Caki2 (cell line): Measurements from ENCODE around the gene TACC2. TPM values are rescaled to one million over a fixed set of nuclear protein-coding genes. Genes with fewer than 3 reads are reported as not detected.
"Not testable (repeated sequence)": the region's sequence is repeated elsewhere in the genome, so short reads cannot be mapped to it uniquely, and the experiment has no call there.

Source experiments
- DNase-seq: peaks from one replicate; pipeline ENCODE4 v3.0.0-alpha.2; 2015; ENCODE audit warnings: low read depth
- in situ Hi-C: cut with HindIII; loops from 2 replicates; pipeline ENCODE4 v1.10.0; 2016; ENCODE audit warnings: low sequenced_read_pairs, low pct_unique_long_range_greater_than_20kb, mixed read lengths
- total RNA-seq: library from RNA; depleted of rRNA; stranded (reverse); fragments of >200 nt; shearing (Covaris generic); gene quantifications from 2 replicates; pipeline ENCODE4 v1.2.3, GENCODE V29; 2014; ENCODE audit warnings: low replicate concordance

TACC2 gene
- total RNA-seq, 1 experiment from 2014 or later, result 21.8 TPM

DNA sequence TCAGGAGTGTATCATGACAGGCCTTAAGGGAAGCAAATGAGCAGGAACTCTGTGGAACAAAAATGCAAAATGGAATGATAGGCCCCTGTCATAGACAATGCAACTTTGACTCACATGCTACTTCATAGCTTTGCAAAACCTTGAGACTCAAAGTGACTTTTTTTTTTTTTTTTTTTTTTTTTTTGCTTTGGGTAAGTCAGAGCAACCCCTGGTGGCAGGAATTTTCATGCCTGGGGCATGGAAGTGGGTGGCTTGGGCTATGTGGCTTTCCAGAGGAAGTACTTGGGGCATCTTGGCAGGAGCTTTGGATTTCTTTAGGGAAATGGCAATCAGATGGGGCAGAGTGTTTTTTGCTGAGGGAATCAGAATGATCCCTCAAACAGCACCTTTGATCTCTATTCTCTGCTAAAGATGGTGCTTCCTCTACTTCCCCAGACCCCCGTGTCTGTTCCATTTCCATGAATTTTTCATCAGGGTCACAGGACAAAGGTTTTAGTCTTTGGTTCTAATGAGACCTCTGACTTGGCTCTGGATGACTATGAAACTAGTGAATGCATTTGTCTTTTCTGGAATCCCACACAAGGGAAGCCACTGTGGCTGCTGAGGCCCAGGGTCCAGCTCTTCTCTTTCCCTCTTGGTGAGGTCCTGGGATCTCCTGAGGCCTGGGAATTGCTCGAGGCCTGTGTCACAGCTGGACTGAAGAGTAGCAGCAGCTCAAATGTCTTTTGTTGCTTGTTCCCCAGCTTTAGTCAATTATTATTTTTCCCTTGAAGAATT, 62.8 kb downstream of the TACC2 start:
- in situ Hi-C loops, result no loop called here
- peak; percentile 86 for DNase-seq

DNA sequence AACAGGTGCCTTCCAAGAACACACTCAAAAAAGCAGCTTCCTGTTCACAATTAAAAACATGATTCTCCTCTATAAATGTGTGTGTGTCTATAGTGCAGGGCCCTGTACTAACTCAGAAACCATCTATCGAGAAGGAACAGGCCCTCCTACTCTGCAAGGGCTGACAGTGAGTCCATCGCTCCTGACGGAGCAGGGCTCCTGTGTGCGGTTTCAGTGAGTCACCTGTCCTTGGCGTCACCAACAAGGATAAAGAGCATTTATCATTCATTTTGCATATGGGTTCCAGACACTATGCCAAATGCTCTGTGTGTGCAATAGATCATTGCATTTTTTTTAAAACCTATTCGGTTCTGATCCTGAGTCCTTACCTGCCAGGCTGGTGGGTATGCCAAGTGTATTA, 63.7 kb downstream of the TACC2 start:
- DNase-seq, result no peak
- in situ Hi-C loops, result no loop called here

DNA sequence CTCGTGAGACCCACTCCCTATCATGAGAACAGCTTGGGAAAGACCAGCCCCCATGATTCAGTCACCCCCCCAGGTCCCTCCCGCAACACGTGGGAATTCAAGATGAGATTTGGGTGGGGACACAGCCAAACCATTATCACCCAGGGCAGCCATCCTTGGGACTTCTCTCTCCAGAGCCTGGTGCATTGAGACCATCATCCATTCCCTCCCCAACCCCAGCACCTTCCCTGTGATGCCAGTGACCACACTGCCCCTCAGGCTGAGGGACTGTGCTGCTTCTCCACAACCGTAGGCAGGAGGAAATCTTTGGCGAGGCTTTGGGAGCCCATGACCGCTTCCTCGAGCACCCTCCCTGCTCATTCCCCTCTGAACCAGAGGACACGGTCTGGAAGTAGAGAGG, 64.4 kb downstream of the TACC2 start:
- no peak for DNase-seq
- in situ Hi-C loops, result no loop called here

DNA sequence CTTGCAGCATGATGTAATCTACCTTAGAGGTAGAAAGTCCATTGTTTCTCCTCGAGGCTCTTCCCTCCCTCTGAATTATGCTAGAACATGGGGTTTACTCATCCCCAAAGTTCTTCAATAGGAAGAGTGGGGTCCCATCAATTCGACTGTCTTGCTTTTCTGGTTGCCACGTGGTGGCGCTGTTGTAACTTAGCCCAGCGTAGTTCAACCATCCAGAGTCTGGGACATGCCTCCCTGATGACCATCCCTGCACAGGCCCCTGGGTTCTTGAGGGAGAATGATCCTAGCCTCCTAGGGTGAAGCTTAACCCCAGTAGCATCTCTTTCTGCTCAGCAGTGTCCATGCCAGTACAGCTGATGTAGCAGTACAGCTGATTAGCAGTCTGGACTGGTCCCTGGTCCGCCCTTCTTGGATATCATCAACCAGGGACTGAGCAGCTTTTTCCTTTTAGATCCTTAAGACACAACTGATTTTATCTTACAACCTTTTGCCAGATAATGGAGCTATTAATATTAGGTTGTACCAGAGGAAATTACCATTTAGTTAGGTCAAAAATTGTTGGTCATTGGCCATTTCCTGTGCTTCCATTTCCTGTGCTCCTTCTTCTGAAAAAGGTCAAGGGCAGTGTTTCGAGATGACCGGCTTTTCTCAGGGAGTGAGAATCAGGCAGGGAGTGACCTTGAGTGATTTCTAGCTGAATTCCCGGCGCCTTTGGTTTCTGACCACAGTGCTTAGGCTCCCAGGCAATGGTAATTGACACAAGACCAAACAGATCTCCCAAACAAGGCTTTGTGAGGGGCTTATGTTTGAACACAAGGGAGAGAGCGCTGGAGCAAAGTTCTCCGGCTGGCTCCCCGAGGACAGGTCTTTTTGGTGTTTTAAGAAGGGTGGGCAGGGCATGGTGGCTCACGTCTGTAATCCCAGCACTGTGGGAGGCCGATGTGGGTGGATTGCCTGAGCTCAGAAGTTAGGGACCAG, 65.4 kb downstream of the TACC2 start:
- in situ Hi-C loops, result no loop called here
- DNase-seq, result no peak

DNA sequence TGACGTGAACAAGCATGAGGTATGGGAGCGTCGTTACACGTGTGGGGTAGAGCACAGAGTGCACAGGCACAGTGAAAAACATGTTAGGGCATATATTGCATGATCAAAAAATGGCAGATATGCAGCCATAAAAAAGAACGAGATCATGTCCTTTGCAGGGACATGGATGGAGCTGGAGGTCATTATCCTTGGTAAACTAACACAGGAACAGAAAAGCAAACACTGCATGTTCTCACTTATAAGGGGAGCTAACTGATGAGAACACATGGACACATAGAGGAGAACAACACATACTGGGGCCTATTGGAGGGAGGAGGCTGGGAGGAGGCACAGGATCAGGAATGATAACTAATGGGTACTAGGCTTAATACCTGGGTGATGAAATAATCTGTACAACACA, 66.3 kb downstream of the TACC2 start:
- in situ Hi-C loops, result no loop called here
- no peak for DNase-seq

DNA sequence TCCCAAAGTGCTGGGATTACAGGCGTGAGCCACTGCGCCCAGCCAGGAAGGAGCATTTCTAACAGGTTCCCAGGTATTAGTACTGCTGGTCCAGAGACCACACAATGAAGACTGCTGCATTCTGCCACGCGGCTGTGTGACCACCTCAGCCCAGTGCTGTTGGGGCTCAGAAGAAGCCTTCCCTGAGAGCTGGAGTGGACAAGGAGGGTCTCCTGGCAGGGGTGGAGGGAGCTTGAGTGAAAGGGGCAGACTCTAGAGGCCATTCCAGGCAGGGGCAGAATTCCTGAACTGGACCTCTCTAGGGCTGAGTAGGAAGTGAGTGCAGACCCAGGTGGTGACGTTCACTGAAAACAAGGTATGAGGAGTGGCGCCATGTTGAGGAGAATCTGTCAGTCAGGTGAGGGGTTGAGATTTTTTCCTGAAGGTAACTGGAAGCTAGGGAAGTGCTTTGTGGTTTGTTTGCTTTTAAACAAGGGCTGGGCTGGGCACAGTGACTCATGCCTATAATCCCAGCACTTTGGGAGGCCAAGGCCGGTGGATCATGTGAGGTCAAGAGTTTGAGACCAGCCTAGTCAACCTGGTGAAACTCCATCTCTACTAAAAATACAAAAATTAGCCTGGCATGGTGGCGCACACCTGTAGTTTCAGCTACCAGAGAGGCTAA, 67.6 kb downstream of the TACC2 start:
- no peak for DNase-seq
- in situ Hi-C loops, result no loop called here

DNA sequence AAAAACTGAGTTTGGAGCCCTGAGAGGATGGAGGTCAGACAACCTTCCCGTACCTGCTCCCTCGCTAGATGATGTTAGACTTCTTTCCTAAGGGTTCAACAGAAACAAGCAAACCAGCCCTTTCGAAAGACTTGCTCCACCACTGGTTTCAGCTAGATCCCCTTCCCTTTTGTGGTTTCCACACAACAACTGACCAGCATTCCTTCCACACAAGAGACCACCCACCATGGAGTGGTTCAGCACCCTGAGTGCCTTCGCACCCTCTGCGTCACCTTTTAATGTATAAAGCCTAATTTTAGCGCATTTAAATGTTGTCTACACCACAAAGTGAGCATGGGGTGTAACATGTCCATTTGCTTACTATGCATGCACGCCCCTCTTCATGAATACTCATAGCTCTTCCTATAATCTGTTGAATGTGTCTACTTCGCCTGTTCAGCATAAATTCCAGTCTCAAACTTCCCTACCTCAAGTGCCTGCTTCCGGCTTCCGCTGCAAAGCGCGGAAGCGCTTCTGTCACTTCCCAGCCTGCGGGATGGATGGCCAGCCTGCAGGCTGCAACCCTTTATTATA, 69.0 kb downstream of the TACC2 start:
- DNase-seq, result no peak
- in situ Hi-C loops, result no loop called here

DNA sequence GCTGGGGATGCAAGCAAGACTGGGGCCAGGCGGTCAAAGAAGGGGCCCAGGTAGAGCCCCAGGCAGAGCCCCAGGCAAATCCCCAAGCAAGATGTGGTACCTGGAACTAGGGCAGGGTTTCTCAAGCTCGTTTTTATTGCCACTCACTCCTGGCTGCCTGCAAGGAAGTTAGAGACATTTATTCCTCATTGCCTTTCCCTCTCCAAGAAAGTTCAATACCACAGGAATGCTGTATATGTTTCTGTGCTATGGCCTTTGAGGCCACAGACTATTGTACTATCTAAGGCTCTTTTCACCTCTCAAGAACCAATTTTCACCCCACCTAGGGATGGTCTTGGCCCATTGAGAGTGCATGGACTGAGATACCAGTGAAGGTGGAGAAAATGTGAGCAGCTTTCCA, 71.3 kb downstream of the TACC2 start:
- DNase-seq, result no peak
- in situ Hi-C loops, result no loop called here

DNA sequence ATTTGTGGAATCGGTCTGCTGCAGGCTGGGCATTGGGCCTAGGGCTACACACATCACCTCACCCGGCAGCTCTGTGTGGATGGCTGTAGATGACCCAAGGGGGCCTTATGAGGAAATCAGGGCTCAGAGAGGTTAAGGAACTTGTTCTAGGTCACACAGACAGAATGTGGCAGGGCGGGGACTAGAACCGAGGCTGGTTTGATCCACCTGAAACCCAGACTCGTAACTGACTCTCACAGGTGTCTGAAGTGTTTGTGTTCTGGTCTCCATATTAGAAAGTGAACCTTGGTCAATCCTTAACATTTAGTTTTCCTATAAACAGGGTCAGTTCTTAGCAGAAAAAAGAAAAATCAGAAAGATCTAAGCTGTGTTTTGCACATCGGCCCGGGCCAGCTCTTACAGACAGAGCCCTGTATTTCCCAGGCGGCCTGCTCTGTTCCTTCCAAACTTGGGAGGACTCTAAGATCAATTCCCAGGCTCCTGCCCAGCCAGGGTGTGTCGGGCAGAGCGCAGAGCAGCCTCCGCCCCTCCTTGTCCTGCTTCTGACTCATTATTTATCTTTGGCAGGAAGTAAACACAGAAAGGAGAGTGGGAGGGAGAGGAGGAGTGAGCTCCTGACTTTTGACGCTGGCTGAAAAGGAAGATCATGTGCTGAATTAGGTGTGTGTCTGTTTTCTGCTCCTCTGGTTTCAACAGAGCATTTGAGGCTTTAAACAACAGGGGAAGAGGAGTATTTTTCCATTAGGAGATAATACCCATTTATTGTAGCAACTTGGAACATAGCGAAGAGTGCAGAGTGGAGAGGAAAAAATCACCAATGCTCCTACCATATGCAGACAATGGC, 74.1 kb downstream of the TACC2 start:
- in situ Hi-C loops, result no loop called here
- peak; percentile 92 for DNase-seq

DNA sequence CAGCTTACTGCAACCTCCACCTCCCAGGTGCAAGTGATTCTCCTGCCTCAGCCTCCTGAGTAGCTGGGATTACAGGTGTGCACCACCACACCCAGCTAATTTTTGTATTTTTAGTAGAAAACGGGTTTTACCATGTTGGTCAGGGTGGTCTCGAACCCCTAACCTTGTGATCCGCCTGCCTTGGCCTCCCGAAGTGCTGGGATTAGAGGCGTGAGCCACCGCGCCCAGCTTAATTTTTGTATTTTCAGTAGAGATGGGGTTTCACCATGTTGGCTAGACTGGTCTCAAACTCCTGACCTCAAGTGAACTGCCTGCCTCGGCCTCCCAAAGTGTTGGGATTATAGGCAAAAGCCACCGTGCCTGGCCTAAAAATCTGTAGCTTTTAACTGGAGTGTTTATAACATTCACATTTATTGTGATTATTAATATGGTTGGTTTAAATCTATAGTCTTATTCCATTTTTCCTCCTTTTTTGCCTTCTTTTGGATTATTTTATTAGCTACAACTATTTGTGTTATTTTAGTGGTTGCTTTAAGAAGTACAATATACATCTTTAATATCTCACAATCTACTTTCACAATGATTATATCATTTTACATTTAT, 77.5 kb downstream of the TACC2 start:
- DNase-seq, in situ Hi-C loops: not testable (repeated sequence)

DNA sequence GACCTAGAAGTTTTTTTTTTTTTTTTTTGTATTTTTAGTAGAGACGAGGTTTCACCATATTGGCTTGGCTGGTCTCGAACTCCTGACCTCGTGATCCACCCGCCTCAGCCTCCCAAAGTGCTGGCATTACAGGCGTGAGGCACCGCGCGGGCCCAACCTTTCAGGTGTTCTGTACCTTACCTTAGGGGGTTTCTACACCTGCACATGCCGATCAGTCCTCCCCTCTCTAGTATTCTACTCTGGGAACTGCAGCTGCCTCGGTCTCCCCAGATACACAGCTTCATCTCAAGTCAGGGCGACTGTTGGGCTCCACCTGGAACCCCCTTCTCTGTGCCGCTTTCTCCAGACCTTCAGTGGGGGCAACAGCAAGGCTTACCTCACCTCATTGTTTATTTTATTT, 79.9 kb downstream of the TACC2 start:
- no peak for DNase-seq
- in situ Hi-C loops, result no loop called here

DNA sequence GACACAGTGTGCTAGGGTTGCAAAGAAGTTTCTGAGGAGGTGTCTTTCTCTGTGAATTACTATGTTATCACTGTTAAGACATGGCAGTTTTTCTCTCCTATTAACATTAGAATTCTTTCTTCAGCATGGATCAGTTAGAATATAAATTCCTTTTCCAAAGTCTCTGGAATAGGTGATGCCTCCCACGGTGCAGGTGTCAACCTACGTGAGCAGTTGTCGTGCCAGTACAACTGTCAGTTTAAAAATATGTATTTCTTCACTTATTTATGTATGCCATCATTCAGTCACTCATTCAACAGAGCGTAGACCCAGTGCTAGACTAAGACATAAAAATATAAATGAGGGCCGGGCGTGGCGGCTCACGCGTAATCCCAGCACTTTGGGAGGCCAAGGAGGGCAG, 83.5 kb downstream of the TACC2 start:
- in situ Hi-C loops, result no loop called here
- DNase-seq, result no peak

DNA sequence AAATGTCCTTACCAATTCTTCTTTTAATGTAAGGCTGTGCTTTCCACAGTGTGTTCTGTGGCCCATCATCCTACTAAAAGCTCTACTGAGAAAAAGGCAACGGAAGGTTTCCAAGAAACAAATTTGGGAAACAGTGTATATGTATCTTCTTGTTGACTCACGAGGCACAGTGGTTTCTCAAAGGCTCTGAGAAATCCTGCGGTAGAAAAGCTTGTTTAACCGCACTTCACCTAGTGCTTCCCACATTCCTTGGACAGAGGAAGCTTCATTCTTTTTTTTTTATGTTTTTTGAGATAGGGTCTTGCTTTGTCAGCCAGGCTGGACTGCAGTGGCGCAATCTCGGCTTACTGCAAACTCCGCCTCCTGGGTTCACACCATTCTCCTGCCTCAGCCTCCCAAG, 84.5 kb downstream of the TACC2 start:
- in situ Hi-C loops, result no loop called here

DNA sequence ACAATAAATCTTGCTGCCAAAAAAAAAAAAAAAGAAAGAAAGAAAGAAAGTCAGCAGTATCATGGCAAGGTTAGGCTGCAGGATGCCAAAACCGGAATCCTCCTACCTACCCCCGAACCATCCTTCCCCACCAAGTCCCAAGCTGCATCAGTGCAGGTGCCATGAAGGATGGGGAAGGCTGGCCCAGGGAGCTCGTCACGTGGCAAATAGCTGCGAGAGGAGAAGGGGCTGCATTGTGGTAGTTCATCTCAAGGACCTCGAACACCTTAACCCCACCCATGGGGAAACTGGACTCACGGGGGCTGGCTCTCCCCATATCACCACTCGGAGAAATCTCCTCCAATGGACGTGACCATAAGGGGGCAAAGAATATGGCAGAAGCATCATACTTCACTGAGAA, 86.2 kb downstream of the TACC2 start:
- in situ Hi-C loops, result no loop called here

More for the DNA sequence above, 84.5 kb downstream of the TACC2 start:
- DNase-seq, result no peak

DNA sequence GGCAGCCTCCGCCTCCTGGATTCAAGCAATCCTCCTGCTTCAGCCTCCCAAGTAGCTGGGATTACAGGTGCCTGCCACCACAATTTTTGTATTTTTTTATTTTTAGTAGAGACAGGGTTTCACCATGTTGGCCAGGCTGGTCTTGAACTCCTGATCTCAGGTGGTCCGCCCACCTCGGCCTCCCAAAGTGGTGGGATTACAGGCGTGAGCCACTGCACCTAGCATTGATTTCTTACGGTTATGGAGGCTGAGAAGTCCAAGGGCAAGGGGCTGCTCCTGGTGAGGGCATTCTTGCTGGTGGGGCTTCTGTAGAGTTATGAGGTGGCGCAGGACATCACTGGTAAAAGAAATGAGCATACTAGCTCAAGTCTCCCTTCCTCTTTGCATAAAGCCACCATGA, 86.9 kb downstream of the TACC2 start:
- in situ Hi-C loops, DNase-seq: not testable (repeated sequence)

More for the DNA sequence above, 86.2 kb downstream of the TACC2 start:
- no peak for DNase-seq

DNA sequence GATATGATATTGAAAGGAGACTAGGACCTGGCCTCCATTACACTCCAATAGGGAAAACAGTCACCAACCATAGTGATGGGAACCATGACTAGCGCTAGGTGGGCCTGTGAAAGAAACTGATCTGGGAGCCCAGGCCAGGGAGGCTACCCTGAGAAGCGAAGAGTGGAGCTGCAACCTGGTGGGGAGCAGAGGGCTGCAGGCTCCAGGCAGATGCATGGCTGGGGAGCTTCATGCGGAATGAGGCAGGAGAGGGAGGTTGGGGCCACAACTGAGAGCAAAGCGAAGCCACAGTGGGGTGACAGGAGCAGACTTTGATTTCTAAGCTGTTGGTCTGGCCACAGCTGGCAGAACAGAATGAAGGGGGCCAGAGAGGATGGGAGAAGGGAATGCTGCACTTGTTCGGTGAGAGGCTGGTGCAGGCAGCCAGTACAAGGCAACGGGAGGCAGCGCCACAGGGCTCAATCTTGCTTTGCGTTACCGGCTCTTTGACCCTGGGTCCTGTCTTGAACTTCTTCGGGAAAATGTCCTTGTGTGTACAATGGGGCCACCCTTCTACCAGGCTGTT, 88.4 kb downstream of the TACC2 start:
- DNase-seq, result no peak
- in situ Hi-C loops, result no loop called here

DNA sequence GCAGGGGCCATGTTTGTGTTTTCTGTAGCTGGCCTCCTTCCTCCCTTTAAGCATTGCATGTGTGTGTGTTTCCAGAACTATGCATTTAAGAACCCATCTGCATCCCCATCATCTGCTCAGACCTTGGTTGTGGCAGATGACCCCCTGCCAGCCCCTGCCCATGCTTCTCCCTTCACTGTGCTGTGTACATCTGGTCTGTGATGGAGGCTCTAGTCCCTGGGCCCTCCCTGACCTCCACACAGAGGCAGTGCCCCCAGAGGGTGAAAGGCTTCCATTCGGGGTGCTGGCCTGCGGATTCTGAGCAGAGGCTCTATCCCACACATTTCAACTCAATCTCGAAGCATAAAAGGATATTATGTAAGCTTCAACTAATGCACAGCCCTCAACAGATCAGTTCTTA, 89.4 kb downstream of the TACC2 start:
- in situ Hi-C loops, result no loop called here
- DNase-seq, result no peak
